K562 (cell line): ENCODE results near the gene PRSS53. TPM values are rescaled to one million over a fixed set of nuclear protein-coding genes. Genes with fewer than 3 reads are reported as not detected.

ENCODE experiments used
- ATAC-seq: fragments of 200-7000 bp; cut with Tn5 transposase; 3 replicates; pipeline ENCODE4 v1.9.1; 2020; ENCODE audit warnings: moderate library complexity
- BruUV-seq: library from RNA; stranded (reverse); fragments of 400-500 nt; replicated peaks from 2 replicates; lab custom pipeline; 2021; lab: Mats Ljungman, UMichigan
- CTCF ChIA-PET: fragments of 300-600 bp; formaldehyde crosslinking; extraction: SDS; loops from one replicate; lab custom pipeline; 2021; ENCODE audit warnings: low intra/inter-chr PET ratio; lab: Yijun Ruan, JAX
- POLR2A ChIA-PET: fragments of 300-600, 350-650 bp; sonication (Branson Sonifier 250); formaldehyde crosslinking; extraction: SDS; loops from one replicate; lab custom pipeline; 2021; ENCODE audit warnings: antibody characterized with exemption, inconsistent platforms; lab: Yijun Ruan, JAX
- DNase-seq, 4 experiments: peaks; one replicate each; pipeline versions ENCODE4 v3.0.0 to v3.0.0-alpha.2; 2011 to 2018; ENCODE audit warnings: low spot score in 3 of 4, mixed read lengths in 3 of 4; ENCODE audit errors: extremely low read depth in 1 of 4
- FAIRE-seq: peaks from 2 replicates; lab custom pipeline; 2011; peaks lifted over from hg19 to GRCh38; lab: Jason Lieb, UNC
- H2AFZ ChIP-seq: 2 replicates; pipeline ENCODE4 v1.6.0; 2011; ENCODE audit warnings: low read depth, low read length, control low read depth, inconsistent platforms
- H3K27ac ChIP-seq: fragments of 200-600 bp; 3 replicates; pipeline ENCODE4 v1.8.0; 2011; ENCODE audit warnings: low read depth, mild to moderate bottlenecking, control low read depth, inconsistent platforms, low read length, moderate library complexity, mixed read lengths; ENCODE audit errors: extremely low read depth
- H3K27me3 ChIP-seq, 2 experiments: fragments of 300-600 bp in 1 of 2; 2 replicates in 1 of 2; 3 replicates in 1 of 2; pipeline versions ENCODE4 v1.6.0 to v1.8.0; 2011; ENCODE audit warnings: inconsistent platforms in 2 of 2, low read length in 2 of 2, mild to moderate bottlenecking in 1 of 2, mixed read lengths in 1 of 2, moderate library complexity in 1 of 2; ENCODE audit not compliant: control insufficient read depth in 2 of 2, insufficient read depth in 2 of 2
- H3K36me3 ChIP-seq: fragments of 300-600 bp; 3 replicates; pipeline ENCODE4 v1.8.0; 2011; ENCODE audit warnings: mild to moderate bottlenecking, low read length, inconsistent platforms; ENCODE audit not compliant: control insufficient read depth, insufficient read depth
- H3K4me1 ChIP-seq, 2 experiments: fragments of 200-600 bp in 1 of 2; replicated peaks in 1 of 2; 2 replicates in 1 of 2; 3 replicates in 1 of 2; pipeline versions ENCODE4 v1.5.1 to v1.8.0; 2011; ENCODE audit warnings: inconsistent platforms in 2 of 2, low read length in 2 of 2, mild to moderate bottlenecking in 1 of 2, mixed read lengths in 1 of 2, moderate library complexity in 1 of 2; ENCODE audit not compliant: control insufficient read depth in 2 of 2, insufficient read depth in 2 of 2
- H3K4me2 ChIP-seq: 2 replicates; pipeline ENCODE4 v1.6.1; 2011; ENCODE audit warnings: low read length, control low read depth, inconsistent platforms, mixed read lengths; ENCODE audit not compliant: insufficient read depth
- H3K4me3 ChIP-seq: fragments of 200-600 bp; sonication (generic), shearing (Covaris generic); 2 replicates; pipeline ENCODE4 v1.5.1; 2016; ENCODE audit warnings: control low read depth, inconsistent platforms
- H3K79me2 ChIP-seq: fragments of 200-600 bp; 3 replicates; pipeline ENCODE4 v1.8.0; 2011; ENCODE audit warnings: low read length, inconsistent platforms; ENCODE audit not compliant: control insufficient read depth, insufficient read depth
- H3K9ac ChIP-seq, 2 experiments: 2 replicates each; pipeline versions ENCODE4 v1.6.0 to v1.6.1; 2011; ENCODE audit warnings: low read depth in 2 of 2, low read length in 2 of 2, control low read depth in 1 of 2, inconsistent platforms in 1 of 2, mild to moderate bottlenecking in 1 of 2, mixed read lengths in 1 of 2; ENCODE audit not compliant: insufficient read depth in 1 of 2
- H3K9me1 ChIP-seq: one replicate; pipeline ENCODE4 v1.6.0; 2011; ENCODE audit warnings: inconsistent platforms, mild to moderate bottlenecking, low read length, moderate library complexity; ENCODE audit not compliant: control insufficient read depth, insufficient read depth
- H3K9me3 ChIP-seq: replicated peaks from 2 replicates; pipeline ENCODE4 v1.5.1; 2011; ENCODE audit warnings: low read depth, low read length, inconsistent platforms; ENCODE audit not compliant: control insufficient read depth, insufficient read depth
- H4K20me1 ChIP-seq: replicated peaks from 2 replicates; pipeline ENCODE4 v1.6.1; 2011; ENCODE audit warnings: low read length, inconsistent platforms, mixed read lengths; ENCODE audit not compliant: control insufficient read depth, insufficient read depth
- CBFA2T2 ChIP-seq: fragments of 450-650 bp; conservative IDR thresholded peaks from 2 replicates; pipeline ENCODE4 v1.6.1; 2017; ENCODE audit warnings: mild to moderate bottlenecking
- CBX5 ChIP-seq: IDR thresholded peaks from 2 replicates; pipeline ENCODE4 v1.6.1; 2014; ENCODE audit warnings: low read depth, borderline replicate concordance
- ELK3 ChIP-seq: fragments of 450-650 bp; formaldehyde crosslinking; IDR thresholded peaks from 2 replicates; pipeline ENCODE4 v1.4.0; 2020; ENCODE audit warnings: mild to moderate bottlenecking
- HMGN3 ChIP-seq: IDR thresholded peaks from 2 replicates; pipeline ENCODE4 v1.6.1; 2011; ENCODE audit warnings: borderline replicate concordance, low read depth, mild to moderate bottlenecking, mixed read lengths, low read length; ENCODE audit not compliant: insufficient read length; ENCODE audit errors: extremely low read depth
- HNRNPLL ChIP-seq: fragments of 200-400 bp; formaldehyde crosslinking; IDR thresholded peaks from 2 replicates; pipeline ENCODE4 v1.6.1; 2017; ENCODE audit warnings: low read length, low read depth, mild to moderate bottlenecking; ENCODE audit not compliant: poor library complexity, severe bottlenecking
- KAT8 ChIP-seq: fragments of 450-650 bp; IDR thresholded peaks from 2 replicates; pipeline ENCODE4 v1.6.1; 2016; ENCODE audit warnings: low read depth, mild to moderate bottlenecking
- NR2C1 ChIP-seq, 2 experiments: fragments of 450-650 bp; IDR thresholded peaks; 2 replicates each; pipeline ENCODE4 v1.6.1; 2017; ENCODE audit warnings: mild to moderate bottlenecking in 2 of 2, antibody characterized with exemption in 1 of 2, inconsistent platforms in 1 of 2, missing compliant biosample characterization in 1 of 2, missing genetic modification characterization in 1 of 2
- NR2C2 ChIP-seq, 2 experiments: fragments of 200-800 bp in 1 of 2; sonication (Bioruptor generic) in 1 of 2; sonication (generic) in 1 of 2; formaldehyde crosslinking in 1 of 2; IDR thresholded peaks; 2 replicates each; pipeline versions ENCODE4 v1.6.1 to v1.8.0; 2016 to 2022; ENCODE audit warnings: mild to moderate bottlenecking in 1 of 2, missing compliant biosample characterization in 1 of 2, missing genetic modification characterization in 1 of 2, missing genetic modification reagents in 1 of 2
- SRF ChIP-seq, 2 experiments: fragments of 250-450, 450-650 bp in 1 of 2; sonication (Bioruptor Pico) in 1 of 2; sonication (generic) in 1 of 2; formaldehyde crosslinking; IDR thresholded peaks; 2 replicates each; pipeline versions ENCODE4 v1.5.0 to v1.5.1; 2020 to 2022; ENCODE audit warnings: mild to moderate bottlenecking in 1 of 2, missing genetic modification reagents in 1 of 2
- YBX1 ChIP-seq: fragments of 450-650 bp; IDR thresholded peaks from 2 replicates; pipeline ENCODE4 v1.7.1; 2016; ENCODE audit warnings: mild to moderate bottlenecking
- ZNF395 ChIP-seq: fragments of 200-800 bp; sonication (Bioruptor generic); IDR thresholded peaks from 2 replicates; pipeline ENCODE4 v1.6.1; 2017; ENCODE audit warnings: missing genetic modification characterization, missing compliant biosample characterization
- WGBS: fragments of 100-300 bp; shearing (Covaris generic); methylation state at CpG from one replicate; pipeline ENCODE4 v1.1.6; 2016; ENCODE audit warnings: low coverage, mixed read lengths; ENCODE audit not compliant: insufficient coverage; ENCODE audit errors: missing lambda C conversion rate; 5-methylcytosine and 5-hydroxymethylcytosine counted together
- in situ Hi-C: fragments of 300-500 bp; cut with MboI; formaldehyde crosslinking; loops from 4 replicates; pipeline ENCODE4 v1.15.0; 2018; ENCODE audit warnings: inconsistent platforms, mixed read lengths
- intact Hi-C: fragments of 100-400 bp; cut with micrococcal nuclease; formaldehyde crosslinking; loops from 2 replicates; pipeline ENCODE4 v1.14.2; 2022
- polyA plus RNA-seq, 8 experiments: library from polyadenylated mRNA; depleted of rRNA in 4 of 8; stranded (reverse) in 5 of 8; unstranded in 3 of 8; fragments of >200 nt; fragmentation: Nextera tagmentation in 2 of 8; fragmentation: Illumina TruSeq in 1 of 8; extraction: Ambion mirVana in 2 of 8; extraction: Trizol in 1 of 8; gene quantifications; 2 replicates each; pipeline versions ENCODE4 v1.2.1 to v1.2.3, GENCODE V29; 2011 to 2014; ENCODE audit warnings: inconsistent platforms in 1 of 8, missing spikeins in 1 of 8
- total RNA-seq, 7 experiments: library from RNA; depleted of rRNA in 6 of 7; stranded (reverse); fragments of >200 nt in 6 of 7; fragmentation: Illumina TruSeq in 2 of 7; extraction: Trizol in 2 of 7; gene quantifications; 2 replicates each; pipeline versions ENCODE4 v1.2.1 to v1.2.3, GENCODE V29; 2011 to 2021; ENCODE audit warnings: low replicate concordance in 1 of 7

PRSS53 gene
- total and polyA plus RNA-seq, 9 of the 15 experiments (the other 6 are each of a cell fraction or from before 2014, with no cell fraction given), result 0.40 to 1.9 (median 0.78) TPM; not detected in 2

- TF ChIP-seq ZNF395, result 0 out of 2 replicates have a peak, but pooled peaks have one; percentile 24
- peak; percentile 24 for TF ChIP-seq HNRNPLL
- TF ChIP-seq CBFA2T2, result no peak
- TF ChIP-seq HMGN3, result no peak
Measured at GRCh38 chr16:31134091-31134571, 45.4 kb upstream of the PRSS53 start (continued).

GRCh38 chr16:31133046-31133501, 44.3 kb upstream of the PRSS53 start:
- no peaks in the 10 kb centered on the region for H3K27me3 ChIP-seq
- no peak overlapping the region for H3K4me3 ChIP-seq
- no peaks in the 10 kb centered on the region for H3K79me2 ChIP-seq
- H2AFZ ChIP-seq, result no peak overlapping the region
- H3K9ac ChIP-seq, result peak overlapping the region in 1 of 2 experiments; percentile 61; a peak in 1 of 4 replicates
- H3K36me3 ChIP-seq, result peaks cover 37% of the 10 kb centered on the region; the same call in 2 of the 3 replicates
- no peaks in the 10 kb centered on the region for H3K9me3 ChIP-seq
- ChIA-PET CTCF (no interaction called here), POLR2A (interaction anchor here (1.2 to 2.4 kb wide), 2 partner anchors 12 to 47 kb away, joined by 9 read pairs; partner anchors contain the start of gene FUS)
- DNase-seq (no peak), FAIRE-seq (no peak), ATAC-seq (no peak)
- BruUV-seq, result no TSS peak
- intact Hi-C loops, result no loop called here
- no peak overlapping the region for H3K4me2 ChIP-seq
- H3K4me1 ChIP-seq, result peaks cover 44 to 86% of the 10 kb centered on the region in 2 experiments
- in situ Hi-C loops, result no loop called here
- no peak overlapping the region for H3K27ac ChIP-seq
- TF ChIP-seq NR2C1 (IDR thresholded peaks at IDR 0.05) (peak; percentile 89), NR2C1 (tag; IDR thresholded peaks at IDR 0.05) (peak; percentile 89), YBX1 (no peak), ELK3 (CRISPR knock-in tag) (no peak), NR2C2 (CRISPR knock-in tag; IDR thresholded peaks at IDR 0.05) (0 out of 2 replicates have a peak, but pooled peaks have one; percentile 55), NR2C2 (tag; IDR thresholded peaks at IDR 0.05) (peak; percentile 74), CBX5 (no peak), KAT8 (no peak), SRF (CRISPR knock-in tag; IDR thresholded peaks at IDR 0.05) (no peak)
- 81% methylated on average over 6 of the region's 6 CpGs for WGBS
- H3K9me1 ChIP-seq, result no peaks in the 10 kb centered on the region
- no peaks in the 10 kb centered on the region for H4K20me1 ChIP-seq
